ENCODE data around the gene MAML3.

MAML3 gene

GRCh38 chr4:139767585-139767984, 386.4 kb downstream of the MAML3 start:
- no peak for DNase-seq

GRCh38 chr4:139767168-139767567, 386.8 kb downstream of the MAML3 start:
- no peak for DNase-seq

GRCh38 chr4:139764686-139765310, 389.2 kb downstream of the MAML3 start:
- no peak for DNase-seq

- DNase-seq: no peak
Measured at GRCh38 chr4:139764182-139764581, 389.8 kb downstream of the MAML3 start.

GRCh38 chr4:139763672-139764071, 390.3 kb downstream of the MAML3 start:
- peak in 11 of 58 donors; percentile 6 to 70 (median 19) for DNase-seq

GRCh38 chr4:139763205-139763604, 390.8 kb downstream of the MAML3 start:
- peak in 14 of 58 donors; percentile 2 to 54 (median 23) for DNase-seq

GRCh38 chr4:139762720-139763119, 391.3 kb downstream of the MAML3 start:
- DNase-seq: no peak

GRCh38 chr4:139761461-139761860, 392.5 kb downstream of the MAML3 start:
- DNase-seq: no peak

GRCh38 chr4:139760567-139760966, 393.4 kb downstream of the MAML3 start:
- DNase-seq: no peak

GRCh38 chr4:139759097-139759496, 394.9 kb downstream of the MAML3 start:
- no peak for DNase-seq

GRCh38 chr4:139756391-139757180, 397.4 kb downstream of the MAML3 start:
- DNase-seq: no peak

GRCh38 chr4:139754938-139755337, 399.0 kb downstream of the MAML3 start:
- no peak for DNase-seq

GRCh38 chr4:139753686-139754085, 400.3 kb downstream of the MAML3 start:
- DNase-seq: no peak

- DNase-seq: no peak
Measured at GRCh38 chr4:139749835-139750498, 404.0 kb downstream of the MAML3 start.

GRCh38 chr4:139749338-139749737, 404.6 kb downstream of the MAML3 start:
- DNase-seq: no peak

GRCh38 chr4:139746431-139747171, 407.4 kb downstream of the MAML3 start:
- no peak for DNase-seq

GRCh38 chr4:139745111-139745639, 408.8 kb downstream of the MAML3 start:
- no peak for DNase-seq

- DNase-seq: no peak
Measured at GRCh38 chr4:139744232-139744631, 409.8 kb downstream of the MAML3 start.

- DNase-seq: no peak
Measured at GRCh38 chr4:139743027-139743426, 411.0 kb downstream of the MAML3 start.

GRCh38 chr4:139740531-139741041, 413.4 kb downstream of the MAML3 start:
- DNase-seq: peak in 56 of 58 donors; percentile 11 to 90 (median 56)

GRCh38 chr4:139740121-139740520, 413.9 kb downstream of the MAML3 start:
- peak in 38 of 58 donors; percentile 6 to 82 (median 44) for DNase-seq
